ENCODE data around the gene FGF8. TPM values are rescaled to one million over a fixed set of nuclear protein-coding genes. Genes with fewer than 3 reads are reported as not detected.

FGF8 gene
- total and polyA plus RNA-seq, 9 of the 15 experiments (the other 6 are each of a cell fraction or from before 2014, with no cell fraction given), result 0.13 to 0.82 (median 0.37) TPM; not detected in 5

DNA sequence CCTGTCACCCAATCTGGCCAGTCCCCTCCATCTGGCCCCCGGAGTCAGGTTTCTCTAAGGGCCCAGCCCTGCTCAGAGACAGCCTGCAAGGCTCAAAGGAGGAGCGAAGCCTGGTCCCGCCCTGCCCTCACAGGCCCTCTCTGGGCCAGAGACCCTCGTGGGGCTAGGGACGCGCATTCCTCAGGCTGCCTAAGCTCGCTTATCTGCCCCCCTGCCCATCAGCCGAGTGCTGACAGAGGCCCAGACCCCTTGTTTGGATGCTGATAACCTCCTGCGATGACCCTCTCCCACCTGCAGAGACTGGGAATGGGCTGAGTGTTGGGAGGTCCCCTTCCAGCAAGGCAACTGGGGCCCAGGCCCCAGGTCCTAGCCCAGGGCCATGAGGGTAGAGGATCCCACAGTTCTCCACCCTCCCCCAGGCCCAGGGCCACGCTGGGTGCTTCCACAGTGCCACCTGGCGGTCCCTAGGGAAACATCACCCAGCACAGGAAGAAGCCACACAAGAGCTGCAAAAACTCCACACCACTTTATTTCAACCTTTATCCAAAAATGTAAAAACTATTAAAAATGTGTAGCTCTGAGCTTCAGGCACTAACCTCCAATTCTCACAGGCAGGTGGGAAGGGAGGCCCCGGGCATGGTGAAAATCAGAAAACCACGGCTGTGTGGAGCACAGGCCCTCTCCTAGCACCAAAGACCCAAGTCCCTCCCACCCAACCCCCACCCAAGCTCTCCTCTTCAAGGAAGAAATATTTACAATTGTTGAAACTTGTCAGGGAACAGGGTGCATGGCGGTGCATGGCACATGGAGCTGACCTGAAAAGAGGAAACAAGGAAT, 5.1 kb upstream of the FGF8 start:
- H3K4me3 ChIP-seq, result no peak overlapping the region
- intact Hi-C loops (cut with micrococcal nuclease) (loop anchor here (1.0 to 5.0 kb wide), 3 partner anchors 179 to 569 kb away; no protein-coding TSS in a partner anchor), in situ Hi-C loops (cut with MboI) (loop anchor here (5.0 kb wide), 1 partner anchor 174 kb away; no protein-coding TSS in a partner anchor)
- POLR2A ChIA-PET, result interaction anchor here (0.6 to 1.1 kb wide), 6 partner anchors 13 to 714 kb away, joined by 3 to 7 read pairs (median 4); partner anchors contain the start of genes DPCD and POLL
- FAIRE-seq (peak; percentile 74), DNase-seq (ENCODE audit: extremely low read depth in 1 of 4, low spot score in 3 of 4) (peak; percentile 74 to 79 (median 77)), ATAC-seq (peak; percentile 78)
- H3K4me1 ChIP-seq (replicated peaks in 1 of 2; ENCODE audit: control insufficient read depth in 2 of 2, insufficient read depth in 2 of 2, low read length in 2 of 2), result peaks cover 17 to 50% of the 10 kb centered on the region in 2 experiments
- no peaks in the 10 kb centered on the region for H3K9me3 ChIP-seq (replicated peaks; ENCODE audit: control insufficient read depth, insufficient read depth, low read depth, low read length)
- H3K79me2 ChIP-seq (ENCODE audit: control insufficient read depth, insufficient read depth, low read length), result peaks cover 21% of the 10 kb centered on the region
- H3K9me1 ChIP-seq (ENCODE audit: control insufficient read depth, insufficient read depth, low read length), result no peaks in the 10 kb centered on the region
- no TSS peak for BruUV-seq (replicated peaks)
- H3K27ac ChIP-seq (ENCODE audit: extremely low read depth, low read depth, low read length), result no peak overlapping the region
- WGBS (ENCODE audit: insufficient coverage, low coverage, missing lambda C conversion rate), result 55% methylated on average over 4 of the region's 14 CpGs
- peaks cover 11% of the 10 kb centered on the region for H4K20me1 ChIP-seq (replicated peaks; ENCODE audit: control insufficient read depth, insufficient read depth, low read length)
- no peaks in the 10 kb centered on the region for H3K27me3 ChIP-seq (ENCODE audit: control insufficient read depth in 2 of 2, insufficient read depth in 2 of 2, low read length in 2 of 2)
- no peak overlapping the region for H3K4me2 ChIP-seq (ENCODE audit: insufficient read depth, low read length)
- peaks cover 39% of the 10 kb centered on the region for H3K36me3 ChIP-seq (ENCODE audit: control insufficient read depth, insufficient read depth, low read length)
- peak overlapping the region in 1 of 2 experiments; percentile 75; a peak in 2 of 4 replicates for H3K9ac ChIP-seq (ENCODE audit: insufficient read depth in 1 of 2, low read depth in 2 of 2, low read length in 2 of 2)
- no peak overlapping the region for H2AFZ ChIP-seq (ENCODE audit: low read depth, low read length)
- CTCF ChIA-PET (ENCODE audit: low intra/inter-chr PET ratio), result interaction anchor here (0.6 to 2.6 kb wide), 4 partner anchors 165 to 567 kb away, joined by 3 to 32 read pairs (median 4); no protein-coding TSS in a partner anchor
- TF ChIP-seq KLF16 (IDR thresholded peaks at IDR 0.05) (0 out of 2 replicates have a peak, but pooled peaks have one; percentile 19), RAD21 (CRISPR knock-in tag; conservative IDR thresholded peaks at IDR 0.05 in 1 of 2, IDR thresholded peaks at IDR 0.05 in 1 of 2) (peak; percentile 84 to 92), ELF2 (CRISPR knock-in tag; IDR thresholded peaks at IDR 0.05) (no peak), DDX20 (tag; IDR thresholded peaks at IDR 0.05; ENCODE audit: low read depth) (no peak), POLR2A (conservative IDR thresholded peaks at IDR 0.05) (no peak), STAG1 (CRISPR knock-in tag; IDR thresholded peaks at IDR 0.05; ENCODE audit: borderline replicate concordance) (peak; percentile 67; the same call in 1 of the 2 replicates), ZBTB8A (IDR thresholded peaks at IDR 0.05; ENCODE audit: partially characterized antibody) (no peak)
- TF ChIP-seq, protein P1, sequence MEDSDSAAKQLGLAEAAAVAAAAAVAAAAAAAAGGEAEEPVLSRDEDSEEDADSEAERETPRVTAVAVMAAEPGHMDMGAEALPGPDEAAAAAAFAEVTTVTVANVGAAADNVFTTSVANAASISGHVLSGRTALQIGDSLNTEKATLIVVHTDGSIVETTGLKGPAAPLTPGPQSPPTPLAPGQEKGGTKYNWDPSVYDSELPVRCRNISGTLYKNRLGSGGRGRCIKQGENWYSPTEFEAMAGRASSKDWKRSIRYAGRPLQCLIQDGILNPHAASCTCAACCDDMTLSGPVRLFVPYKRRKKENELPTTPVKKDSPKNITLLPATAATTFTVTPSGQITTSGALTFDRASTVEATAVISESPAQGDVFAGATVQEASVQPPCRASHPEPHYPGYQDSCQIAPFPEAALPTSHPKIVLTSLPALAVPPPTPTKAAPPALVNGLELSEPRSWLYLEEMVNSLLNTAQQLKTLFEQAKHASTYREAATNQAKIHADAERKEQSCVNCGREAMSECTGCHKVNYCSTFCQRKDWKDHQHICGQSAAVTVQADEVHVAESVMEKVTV (CRISPR knock-in tag; IDR thresholded peaks at IDR 0.05), result peak; percentile 63
- TF ChIP-seq, protein P2, sequence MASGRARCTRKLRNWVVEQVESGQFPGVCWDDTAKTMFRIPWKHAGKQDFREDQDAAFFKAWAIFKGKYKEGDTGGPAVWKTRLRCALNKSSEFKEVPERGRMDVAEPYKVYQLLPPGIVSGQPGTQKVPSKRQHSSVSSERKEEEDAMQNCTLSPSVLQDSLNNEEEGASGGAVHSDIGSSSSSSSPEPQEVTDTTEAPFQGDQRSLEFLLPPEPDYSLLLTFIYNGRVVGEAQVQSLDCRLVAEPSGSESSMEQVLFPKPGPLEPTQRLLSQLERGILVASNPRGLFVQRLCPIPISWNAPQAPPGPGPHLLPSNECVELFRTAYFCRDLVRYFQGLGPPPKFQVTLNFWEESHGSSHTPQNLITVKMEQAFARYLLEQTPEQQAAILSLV (tag; IDR thresholded peaks at IDR 0.05), result no peak
- TF ChIP-seq, protein P3, sequence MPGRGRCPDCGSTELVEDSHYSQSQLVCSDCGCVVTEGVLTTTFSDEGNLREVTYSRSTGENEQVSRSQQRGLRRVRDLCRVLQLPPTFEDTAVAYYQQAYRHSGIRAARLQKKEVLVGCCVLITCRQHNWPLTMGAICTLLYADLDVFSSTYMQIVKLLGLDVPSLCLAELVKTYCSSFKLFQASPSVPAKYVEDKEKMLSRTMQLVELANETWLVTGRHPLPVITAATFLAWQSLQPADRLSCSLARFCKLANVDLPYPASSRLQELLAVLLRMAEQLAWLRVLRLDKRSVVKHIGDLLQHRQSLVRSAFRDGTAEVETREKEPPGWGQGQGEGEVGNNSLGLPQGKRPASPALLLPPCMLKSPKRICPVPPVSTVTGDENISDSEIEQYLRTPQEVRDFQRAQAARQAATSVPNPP (IDR thresholded peaks at IDR 0.05; ENCODE audit: borderline replicate concordance, insufficient read depth, insufficient read length), result no peak
- TF ChIP-seq, protein P4, sequence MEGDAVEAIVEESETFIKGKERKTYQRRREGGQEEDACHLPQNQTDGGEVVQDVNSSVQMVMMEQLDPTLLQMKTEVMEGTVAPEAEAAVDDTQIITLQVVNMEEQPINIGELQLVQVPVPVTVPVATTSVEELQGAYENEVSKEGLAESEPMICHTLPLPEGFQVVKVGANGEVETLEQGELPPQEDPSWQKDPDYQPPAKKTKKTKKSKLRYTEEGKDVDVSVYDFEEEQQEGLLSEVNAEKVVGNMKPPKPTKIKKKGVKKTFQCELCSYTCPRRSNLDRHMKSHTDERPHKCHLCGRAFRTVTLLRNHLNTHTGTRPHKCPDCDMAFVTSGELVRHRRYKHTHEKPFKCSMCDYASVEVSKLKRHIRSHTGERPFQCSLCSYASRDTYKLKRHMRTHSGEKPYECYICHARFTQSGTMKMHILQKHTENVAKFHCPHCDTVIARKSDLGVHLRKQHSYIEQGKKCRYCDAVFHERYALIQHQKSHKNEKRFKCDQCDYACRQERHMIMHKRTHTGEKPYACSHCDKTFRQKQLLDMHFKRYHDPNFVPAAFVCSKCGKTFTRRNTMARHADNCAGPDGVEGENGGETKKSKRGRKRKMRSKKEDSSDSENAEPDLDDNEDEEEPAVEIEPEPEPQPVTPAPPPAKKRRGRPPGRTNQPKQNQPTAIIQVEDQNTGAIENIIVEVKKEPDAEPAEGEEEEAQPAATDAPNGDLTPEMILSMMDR (IDR thresholded peaks at IDR 0.05 in 2 of 3, conservative IDR thresholded peaks at IDR 0.05 in 1 of 3; ENCODE audit: insufficient read depth in 2 of 3, low read depth in 1 of 3, low read length in 3 of 3), result peak; percentile 82 to 86 (median 83)
- TF ChIP-seq, protein P5, sequence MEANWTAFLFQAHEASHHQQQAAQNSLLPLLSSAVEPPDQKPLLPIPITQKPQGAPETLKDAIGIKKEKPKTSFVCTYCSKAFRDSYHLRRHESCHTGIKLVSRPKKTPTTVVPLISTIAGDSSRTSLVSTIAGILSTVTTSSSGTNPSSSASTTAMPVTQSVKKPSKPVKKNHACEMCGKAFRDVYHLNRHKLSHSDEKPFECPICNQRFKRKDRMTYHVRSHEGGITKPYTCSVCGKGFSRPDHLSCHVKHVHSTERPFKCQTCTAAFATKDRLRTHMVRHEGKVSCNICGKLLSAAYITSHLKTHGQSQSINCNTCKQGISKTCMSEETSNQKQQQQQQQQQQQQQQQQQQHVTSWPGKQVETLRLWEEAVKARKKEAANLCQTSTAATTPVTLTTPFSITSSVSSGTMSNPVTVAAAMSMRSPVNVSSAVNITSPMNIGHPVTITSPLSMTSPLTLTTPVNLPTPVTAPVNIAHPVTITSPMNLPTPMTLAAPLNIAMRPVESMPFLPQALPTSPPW (CRISPR knock-in tag; IDR thresholded peaks at IDR 0.05), result peak; percentile 33; the same call in 1 of the 2 replicates

Data from K562 (cell line).